ENCODE data around the gene SLC16A10. TPM values are rescaled to one million over a fixed set of nuclear protein-coding genes. Genes with fewer than 3 reads are reported as not detected.

SLC16A10 gene
- total and polyA plus RNA-seq, 2 experiments from 2014 or later, result 12.1 to 30.9 TPM

- Mint-ChIP-seq H3K27me3 (ENCODE audit: insufficient read depth, low read depth, poor library complexity) (no peaks in the 10 kb centered on the region), H3K36me3 (ENCODE audit: low read depth) (no peaks in the 10 kb centered on the region), H3K27ac (no peak overlapping the region), H3K4me1 (peaks cover 19% of the 10 kb centered on the region), H3K9me3 (no peaks in the 10 kb centered on the region), H3K4me3 (no peak overlapping the region)
- no peak overlapping the region for H3K4me3 ChIP-seq
- H4K20me1 ChIP-seq (replicated peaks; ENCODE audit: insufficient read depth), result no peaks in the 10 kb centered on the region
- DNase-seq (ENCODE audit: low spot score) (no peak), ATAC-seq (no peak)
- H3K27me3 ChIP-seq (ENCODE audit: insufficient read depth), result no peaks in the 10 kb centered on the region
- H3K27ac ChIP-seq (ENCODE audit: low read depth), result no peak overlapping the region
- H2AFZ ChIP-seq, result no peak overlapping the region
- H3K79me2 ChIP-seq (replicated peaks; ENCODE audit: insufficient read depth), result no peaks in the 10 kb centered on the region
- H3K4me1 ChIP-seq (ENCODE audit: insufficient read depth), result peaks cover 15% of the 10 kb centered on the region
- H3F3A ChIP-seq (replicated peaks; ENCODE audit: low read depth), result no peaks in the 10 kb centered on the region
- no peak for TF ChIP-seq JUNB (IDR thresholded peaks at IDR 0.05; ENCODE audit: unreplicated experiment)
- no peak overlapping the region for H3K4me2 ChIP-seq
- H3K9me2 ChIP-seq (ENCODE audit: insufficient read depth), result no peaks in the 10 kb centered on the region
- H3K36me3 ChIP-seq (ENCODE audit: insufficient read depth), result no peaks in the 10 kb centered on the region
Measured at GRCh38 chr6:111177131-111177530, 89.8 kb downstream of the SLC16A10 start.

GRCh38 chr6:111183702-111184517 is 96.6 kb downstream of the SLC16A10 start:
- DNase-seq (ENCODE audit: low spot score) (no peak), ATAC-seq (no peak)
- Mint-ChIP-seq H3K4me1 (no peaks in the 10 kb centered on the region), H3K27ac (no peak overlapping the region), H3K4me3 (no peak overlapping the region), H3K27me3 (ENCODE audit: insufficient read depth, low read depth, poor library complexity) (peaks cover 2% of the 10 kb centered on the region), H3K9me3 (no peaks in the 10 kb centered on the region; the same call in 2 of the 3 replicates), H3K36me3 (ENCODE audit: low read depth) (peaks cover under 1% of the 10 kb centered on the region; the same call in 2 of the 3 replicates)
- Histone ChIP-seq H3F3A (replicated peaks; ENCODE audit: low read depth) (no peaks in the 10 kb centered on the region), H3K79me2 (replicated peaks; ENCODE audit: insufficient read depth) (no peaks in the 10 kb centered on the region), H3K27ac (ENCODE audit: low read depth) (no peak overlapping the region), H3K36me3 (ENCODE audit: insufficient read depth) (no peaks in the 10 kb centered on the region), H3K27me3 (ENCODE audit: insufficient read depth) (no peaks in the 10 kb centered on the region), H3K9me2 (ENCODE audit: insufficient read depth) (no peaks in the 10 kb centered on the region), H3K4me3 (no peak overlapping the region), H3K4me1 (ENCODE audit: insufficient read depth) (no peaks in the 10 kb centered on the region), H4K20me1 (replicated peaks; ENCODE audit: insufficient read depth) (no peaks in the 10 kb centered on the region), H3K4me2 (no peak overlapping the region), H2AFZ (no peak overlapping the region)
- TF ChIP-seq ZNF114 (CRISPR knock-in tag; IDR thresholded peaks at IDR 0.05) (no peak), ZNF331 (CRISPR knock-in tag; IDR thresholded peaks at IDR 0.05; ENCODE audit: low read depth) (no peak), ETS1 (IDR thresholded peaks at IDR 0.05) (no peak), POLR2AphosphoS5 (IDR thresholded peaks at IDR 0.05; ENCODE audit: low read depth) (no peak), JUNB (IDR thresholded peaks at IDR 0.05; ENCODE audit: unreplicated experiment) (no peak), REST (IDR thresholded peaks at IDR 0.05; ENCODE audit: unreplicated experiment) (no peak), EZH2 (IDR thresholded peaks at IDR 0.05; ENCODE audit: low read depth, unreplicated experiment) (no peak)
- TF ChIP-seq, protein P1, sequence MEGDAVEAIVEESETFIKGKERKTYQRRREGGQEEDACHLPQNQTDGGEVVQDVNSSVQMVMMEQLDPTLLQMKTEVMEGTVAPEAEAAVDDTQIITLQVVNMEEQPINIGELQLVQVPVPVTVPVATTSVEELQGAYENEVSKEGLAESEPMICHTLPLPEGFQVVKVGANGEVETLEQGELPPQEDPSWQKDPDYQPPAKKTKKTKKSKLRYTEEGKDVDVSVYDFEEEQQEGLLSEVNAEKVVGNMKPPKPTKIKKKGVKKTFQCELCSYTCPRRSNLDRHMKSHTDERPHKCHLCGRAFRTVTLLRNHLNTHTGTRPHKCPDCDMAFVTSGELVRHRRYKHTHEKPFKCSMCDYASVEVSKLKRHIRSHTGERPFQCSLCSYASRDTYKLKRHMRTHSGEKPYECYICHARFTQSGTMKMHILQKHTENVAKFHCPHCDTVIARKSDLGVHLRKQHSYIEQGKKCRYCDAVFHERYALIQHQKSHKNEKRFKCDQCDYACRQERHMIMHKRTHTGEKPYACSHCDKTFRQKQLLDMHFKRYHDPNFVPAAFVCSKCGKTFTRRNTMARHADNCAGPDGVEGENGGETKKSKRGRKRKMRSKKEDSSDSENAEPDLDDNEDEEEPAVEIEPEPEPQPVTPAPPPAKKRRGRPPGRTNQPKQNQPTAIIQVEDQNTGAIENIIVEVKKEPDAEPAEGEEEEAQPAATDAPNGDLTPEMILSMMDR (conservative IDR thresholded peaks at IDR 0.05; ENCODE audit: low read depth in 2 of 2), result no peak

All from GM23338 (cell line).